Activated CD4-positive, alpha-beta T cell treated with anti-CD3 and anti-CD28 coated beads, Interleukin-2, amount 10 ng/mL, durations not matched to agents 24 days and 14 days (primary cell): ENCODE results near the gene PIP4K2C. TPM values are rescaled to one million over a fixed set of nuclear protein-coding genes. Genes with fewer than 3 reads are reported as not detected.

Experiments used
- DNase-seq: peaks from one replicate; pipeline ENCODE4 v3.0.0; 2022
- H3K27ac Mint-ChIP-seq: one replicate; pipeline ENCODE4 v1.8.0; 2022; ENCODE audit warnings: mild to moderate bottlenecking, mixed read lengths
- H3K27me3 Mint-ChIP-seq: one replicate; pipeline ENCODE4 v1.8.0; 2022; ENCODE audit warnings: mixed read lengths
- H3K36me3 Mint-ChIP-seq: one replicate; pipeline ENCODE4 v1.8.0; 2022; ENCODE audit warnings: low read depth, mild to moderate bottlenecking, mixed read lengths
- H3K4me1 Mint-ChIP-seq: one replicate; pipeline ENCODE4 v1.8.0; 2021; ENCODE audit warnings: mixed read lengths
- H3K4me3 Mint-ChIP-seq: one replicate; pipeline ENCODE4 v1.8.0; 2022; ENCODE audit warnings: mild to moderate bottlenecking, moderate library complexity, mixed read lengths
- H3K9me3 Mint-ChIP-seq: one replicate; pipeline ENCODE4 v1.8.0; 2021; ENCODE audit warnings: mixed read lengths
- intact Hi-C: fragments of 100-400 bp; cut with micrococcal nuclease; formaldehyde crosslinking; loops from one replicate; pipeline ENCODE4 v1.15.1; 2023
- total RNA-seq: library from RNA; stranded (reverse); gene quantifications from 2 replicates; pipeline ENCODE4 v1.2.3, GENCODE V29; 2022

PIP4K2C gene
- total RNA-seq, 1 donor from 2014 or later = 21.5 TPM

GRCh38 chr12:57620936-57621496, 30.0 kb downstream of the PIP4K2C start:
- Mint-ChIP-seq H3K36me3 (peaks cover 2% of the 10 kb centered on the region), H3K9me3 (no peaks in the 10 kb centered on the region), H3K27me3 (peaks cover 94% of the 10 kb centered on the region), H3K4me3 (peak overlapping the region; percentile 88), H3K27ac (peak overlapping the region; percentile 73), H3K4me1 (peaks cover 22% of the 10 kb centered on the region)
- peak; percentile 73 for DNase-seq
- intact Hi-C loops = loop anchor here (1.0 to 5.0 kb wide), 4 partner anchors 8 to 159 kb away; partner anchors contain the start of gene PIP4K2C

GRCh38 chr12:57621497-57622292, 30.7 kb downstream of the PIP4K2C start:
- peak; percentile 89 for DNase-seq
- intact Hi-C loops = loop anchor here (1.0 to 5.0 kb wide), 4 partner anchors 8 to 159 kb away; partner anchors contain the start of gene PIP4K2C
- H3K9me3 Mint-ChIP-seq = no peaks in the 10 kb centered on the region
- peaks cover 22% of the 10 kb centered on the region for H3K4me1 Mint-ChIP-seq
- peak overlapping the region; percentile 88 for H3K4me3 Mint-ChIP-seq
- peaks cover 2% of the 10 kb centered on the region for H3K36me3 Mint-ChIP-seq
- peaks cover 96% of the 10 kb centered on the region for H3K27me3 Mint-ChIP-seq
- H3K27ac Mint-ChIP-seq = peak overlapping the region; percentile 43

- DNase-seq = no peak
- intact Hi-C loops = loop anchor here (5.0 kb wide), 1 partner anchor 160 kb away; no protein-coding TSS in a partner anchor
- Mint-ChIP-seq H3K36me3 (peaks cover 2% of the 10 kb centered on the region), H3K4me3 (peak overlapping the region; percentile 88), H3K27ac (peak overlapping the region; percentile 22), H3K9me3 (no peaks in the 10 kb centered on the region), H3K4me1 (peaks cover 26% of the 10 kb centered on the region), H3K27me3 (peaks cover 96% of the 10 kb centered on the region)
Measured at GRCh38 chr12:57622293-57623245, 31.6 kb downstream of the PIP4K2C start.

- no peak overlapping the region for H3K27ac Mint-ChIP-seq
- H3K36me3 Mint-ChIP-seq = peaks cover 2% of the 10 kb centered on the region
- intact Hi-C loops = loop anchor here (5.0 kb wide), 1 partner anchor 161 kb away; no protein-coding TSS in a partner anchor
- H3K4me3 Mint-ChIP-seq = no peak overlapping the region
- peaks cover 94% of the 10 kb centered on the region for H3K27me3 Mint-ChIP-seq
- peaks cover 29% of the 10 kb centered on the region for H3K4me1 Mint-ChIP-seq
- DNase-seq = no peak
- no peaks in the 10 kb centered on the region for H3K9me3 Mint-ChIP-seq
Measured at GRCh38 chr12:57623385-57623784, 32.4 kb downstream of the PIP4K2C start.

GRCh38 chr12:57623811-57624390, 32.9 kb downstream of the PIP4K2C start:
- Mint-ChIP-seq H3K4me3 (no peak overlapping the region), H3K27ac (no peak overlapping the region), H3K4me1 (peaks cover 29% of the 10 kb centered on the region), H3K27me3 (peaks cover 95% of the 10 kb centered on the region), H3K36me3 (peaks cover 2% of the 10 kb centered on the region), H3K9me3 (no peaks in the 10 kb centered on the region)
- intact Hi-C loops = loop anchor here (5.0 kb wide), 1 partner anchor 162 kb away; no protein-coding TSS in a partner anchor
- DNase-seq = no peak

GRCh38 chr12:57624441-57625220, 33.6 kb downstream of the PIP4K2C start:
- Mint-ChIP-seq H3K4me1 (peaks cover 25% of the 10 kb centered on the region), H3K9me3 (no peaks in the 10 kb centered on the region), H3K36me3 (peaks cover 3% of the 10 kb centered on the region), H3K4me3 (no peak overlapping the region), H3K27me3 (peaks cover 96% of the 10 kb centered on the region), H3K27ac (no peak overlapping the region)
- no peak for DNase-seq
- intact Hi-C loops = loop anchor here (5.0 kb wide), 1 partner anchor 162 kb away; no protein-coding TSS in a partner anchor

- Mint-ChIP-seq H3K27me3 (peaks cover 95% of the 10 kb centered on the region), H3K9me3 (no peaks in the 10 kb centered on the region), H3K27ac (no peak overlapping the region), H3K4me1 (peaks cover 22% of the 10 kb centered on the region), H3K36me3 (peaks cover 2% of the 10 kb centered on the region), H3K4me3 (no peak overlapping the region)
- no peak for DNase-seq
- intact Hi-C loops = no loop called here
Measured at GRCh38 chr12:57625261-57626032, 34.5 kb downstream of the PIP4K2C start.

- Mint-ChIP-seq H3K4me1 (peaks cover 13% of the 10 kb centered on the region), H3K9me3 (no peaks in the 10 kb centered on the region), H3K27ac (no peak overlapping the region), H3K36me3 (peaks cover 3% of the 10 kb centered on the region), H3K4me3 (no peak overlapping the region), H3K27me3 (peaks cover 95% of the 10 kb centered on the region)
- DNase-seq = no peak
- intact Hi-C loops = no loop called here
Measured at GRCh38 chr12:57626111-57626920, 35.3 kb downstream of the PIP4K2C start.

- H3K27ac Mint-ChIP-seq = no peak overlapping the region
- H3K4me1 Mint-ChIP-seq = peaks cover 13% of the 10 kb centered on the region
- no peak for DNase-seq
- no peaks in the 10 kb centered on the region for H3K9me3 Mint-ChIP-seq
- peaks cover 94% of the 10 kb centered on the region for H3K27me3 Mint-ChIP-seq
- H3K4me3 Mint-ChIP-seq = peak overlapping the region; percentile 45
- intact Hi-C loops = no loop called here
- H3K36me3 Mint-ChIP-seq = peaks cover 3% of the 10 kb centered on the region
Measured at GRCh38 chr12:57626921-57627445, 36.0 kb downstream of the PIP4K2C start.

GRCh38 chr12:57627501-57628279, 36.7 kb downstream of the PIP4K2C start:
- DNase-seq = peak; percentile 76
- Mint-ChIP-seq H3K9me3 (no peaks in the 10 kb centered on the region), H3K4me3 (peak overlapping the region; percentile 58), H3K27me3 (peaks cover 90% of the 10 kb centered on the region), H3K27ac (no peak overlapping the region), H3K4me1 (peaks cover 10% of the 10 kb centered on the region), H3K36me3 (peaks cover 3% of the 10 kb centered on the region)
- intact Hi-C loops = no loop called here
